SK-N-SH (cell line): ENCODE data around the gene AGT.

Experiments
- CTCF ChIP-seq: fragments of 200-600 bp; sonication (generic); IDR thresholded peaks from 2 replicates; pipeline ENCODE4 v1.6.1; 2017; ENCODE audit warnings: antibody characterized with exemption, mild to moderate bottlenecking, moderate library complexity
- EP300 ChIP-seq, 2 experiments: IDR thresholded peaks; 2 replicates each; pipeline versions ENCODE4 v1.4.0 to v1.6.1; 2012; ENCODE audit warnings: borderline replicate concordance in 1 of 2, low read depth in 1 of 2, low read length in 1 of 2
- RAD21 ChIP-seq: IDR thresholded peaks from 2 replicates; pipeline ENCODE4 v1.6.1; 2012; ENCODE audit warnings: mild to moderate bottlenecking, low read length
- RFX5 ChIP-seq: IDR thresholded peaks from 2 replicates; pipeline ENCODE4 v1.6.1; 2012; ENCODE audit warnings: mild to moderate bottlenecking, improper control_type of control experiment, low read length
- USF2 ChIP-seq: fragments of 150-350 bp; IDR thresholded peaks from 2 replicates; pipeline ENCODE4 v1.6.1; 2017; ENCODE audit warnings: antibody characterized with exemption, low read length, low read depth, borderline replicate concordance

- no peak for TF ChIP-seq RAD21
- TF ChIP-seq USF2, result no peak
- no peak for TF ChIP-seq CTCF
- no peak for TF ChIP-seq EP300 (IDR thresholded peaks at IDR 0.05; ENCODE audit: borderline replicate concordance in 1 of 2, low read depth in 1 of 2, low read length in 1 of 2)
- TF ChIP-seq RFX5, result no peak
Observed at GRCh38 chr1:230693777-230694176, 20.1 kb downstream of the AGT start.
